ENCODE measurements around the gene SDR9C7. TPM values are rescaled to one million over a fixed set of nuclear protein-coding genes. Genes with fewer than 3 reads are reported as not detected.
"Not testable (repeated sequence)": the region's sequence is repeated elsewhere in the genome, so short reads cannot be mapped to it uniquely, and the experiment has no call there.

Gene SDR9C7
- total RNA-seq, 1 experiment from 2014 or later, result not detected

DNA sequence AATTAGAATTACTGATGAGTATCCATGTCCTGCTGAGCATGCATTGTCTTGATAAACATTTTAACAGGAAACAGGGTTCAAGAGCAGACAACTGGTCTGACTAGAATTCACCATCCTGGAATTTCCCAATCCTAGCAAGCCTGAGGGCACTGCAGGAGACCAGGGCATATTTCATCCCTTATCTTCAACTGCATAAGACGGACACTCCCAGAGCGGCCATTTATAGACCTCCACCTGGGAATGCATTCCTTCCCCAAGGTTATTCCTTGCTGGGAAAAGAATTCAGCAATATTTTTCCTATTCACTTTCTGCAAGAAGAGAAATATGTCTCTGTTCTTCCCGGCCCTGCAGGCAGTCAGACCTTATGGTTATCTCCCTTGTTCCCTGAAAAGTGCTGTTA, 51.8 kb downstream of the SDR9C7 start:
- H3K4me1 ChIP-seq (ENCODE audit: control insufficient read depth in 1 of 2, insufficient read depth in 2 of 2, low read length in 2 of 2); RAD21 ChIA-PET (ENCODE audit: low non-redundant PET in 1 of 2, low total read pairs in 2 of 2, uncharacterized antibody in 2 of 2, unreplicated experiment in 2 of 2); CTCF ChIA-PET; H4K20me1 ChIP-seq (ENCODE audit: insufficient read depth); POLR2A ChIA-PET; DNase-seq (ENCODE audit: low read depth, low spot score); H3K4me3 ChIP-seq (replicated peaks in 1 of 2; ENCODE audit: low read depth in 1 of 2, low read length in 2 of 2); ATAC-seq; H3K27ac ChIP-seq (ENCODE audit: low read depth, low read length); H3K9ac ChIP-seq (ENCODE audit: low read length); H2AFZ ChIP-seq (ENCODE audit: low read depth, low read length, poor library complexity, severe bottlenecking); H3K4me2 ChIP-seq (ENCODE audit: low read length); H3K9me3 ChIP-seq (ENCODE audit: control insufficient read depth in 1 of 2, insufficient read depth in 1 of 2, low read depth in 1 of 2, low read length in 2 of 2); H3K9me2 ChIP-seq (ENCODE audit: insufficient read depth); BruUV-seq (replicated peaks); H3K79me2 ChIP-seq (ENCODE audit: insufficient read depth, low read length); intact Hi-C loops (cut with micrococcal nuclease); H3K36me3 ChIP-seq (ENCODE audit: control insufficient read depth in 1 of 2, insufficient read depth in 2 of 2, low read length in 2 of 2); H3K27me3 ChIP-seq (ENCODE audit: insufficient read depth, low read length): not testable (repeated sequence)
- TF ChIP-seq CBX3 (IDR thresholded peaks at IDR 0.05; ENCODE audit: low read depth), result peak; percentile 44; the same call in 1 of the 2 replicates

DNA sequence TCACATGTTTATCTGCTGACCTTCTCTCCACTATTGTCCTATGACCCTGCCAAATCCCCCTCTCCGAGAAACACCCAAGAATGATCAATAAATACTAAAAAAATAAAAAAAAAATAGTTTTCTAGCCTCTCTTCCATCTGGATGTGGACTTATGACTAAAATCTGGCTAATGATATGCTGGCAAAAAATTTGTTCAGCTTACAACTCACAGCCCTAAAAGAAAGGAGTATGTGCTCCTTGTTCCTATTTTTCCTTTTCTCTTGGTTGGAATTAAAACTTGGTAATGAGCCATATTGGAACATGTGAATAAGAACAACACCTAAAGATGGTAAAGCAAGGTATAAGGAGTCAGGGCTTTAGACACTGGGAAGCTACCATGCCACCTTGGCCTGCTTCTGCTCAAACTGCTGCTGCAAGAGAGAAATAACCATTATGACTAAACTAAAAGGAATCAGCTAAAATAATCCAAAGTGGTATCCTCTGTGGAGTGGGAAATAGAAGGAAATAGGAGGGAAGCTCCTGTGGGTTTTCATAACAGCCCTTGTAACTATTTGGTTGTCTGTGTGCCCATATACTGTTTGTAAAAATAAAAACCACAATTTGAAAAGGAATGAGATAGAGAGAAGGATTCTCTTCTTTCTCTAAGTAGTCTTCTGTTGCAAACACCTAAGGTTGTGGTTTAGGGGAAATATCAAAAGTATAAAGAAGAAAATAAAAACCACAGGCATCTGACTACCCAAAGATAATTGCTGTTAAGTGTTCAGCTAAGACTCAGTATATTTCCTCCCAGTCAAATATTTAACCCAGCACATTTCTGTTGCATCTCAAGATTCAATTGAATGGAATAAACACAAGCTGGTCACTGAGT, 53.8 kb downstream of the SDR9C7 start:
- BruUV-seq (replicated peaks), result no TSS peak
- Histone ChIP-seq H3K4me3 (replicated peaks in 1 of 2; ENCODE audit: low read depth in 1 of 2, low read length in 2 of 2) (no peak overlapping the region), H3K9me2 (ENCODE audit: insufficient read depth) (no peaks in the 10 kb centered on the region), H3K9ac (ENCODE audit: low read length) (no peak overlapping the region), H3K9me3 (ENCODE audit: control insufficient read depth in 1 of 2, insufficient read depth in 1 of 2, low read depth in 1 of 2, low read length in 2 of 2) (0 out of 4 replicates have a peak, but pooled peaks cover 0 to 2% of the 10 kb centered on the region in 2 experiments), H2AFZ (ENCODE audit: low read depth, low read length, poor library complexity, severe bottlenecking) (no peak overlapping the region), H3K4me2 (ENCODE audit: low read length) (no peak overlapping the region), H3K27ac (ENCODE audit: low read depth, low read length) (no peak overlapping the region), H3K36me3 (ENCODE audit: control insufficient read depth in 1 of 2, insufficient read depth in 2 of 2, low read length in 2 of 2) (no peaks in the 10 kb centered on the region), H3K4me1 (ENCODE audit: control insufficient read depth in 1 of 2, insufficient read depth in 2 of 2, low read length in 2 of 2) (no peaks in the 10 kb centered on the region), H3K79me2 (ENCODE audit: insufficient read depth, low read length) (no peaks in the 10 kb centered on the region), H3K27me3 (ENCODE audit: insufficient read depth, low read length) (no peaks in the 10 kb centered on the region), H4K20me1 (ENCODE audit: insufficient read depth) (no peaks in the 10 kb centered on the region)
- DNase-seq (ENCODE audit: low read depth, low spot score) (no peak), ATAC-seq (no peak)
- TF ChIP-seq RAD21 (IDR thresholded peaks at IDR 0.05; ENCODE audit: low read depth) (no peak), POLR2AphosphoS5 (IDR thresholded peaks at IDR 0.05; ENCODE audit: low read depth, low read length) (no peak), POLR2A (IDR thresholded peaks at IDR 0.05; ENCODE audit: borderline replicate concordance, extremely low read depth, insufficient read depth, insufficient read length) (no peak)
- TF ChIP-seq, protein P1, sequence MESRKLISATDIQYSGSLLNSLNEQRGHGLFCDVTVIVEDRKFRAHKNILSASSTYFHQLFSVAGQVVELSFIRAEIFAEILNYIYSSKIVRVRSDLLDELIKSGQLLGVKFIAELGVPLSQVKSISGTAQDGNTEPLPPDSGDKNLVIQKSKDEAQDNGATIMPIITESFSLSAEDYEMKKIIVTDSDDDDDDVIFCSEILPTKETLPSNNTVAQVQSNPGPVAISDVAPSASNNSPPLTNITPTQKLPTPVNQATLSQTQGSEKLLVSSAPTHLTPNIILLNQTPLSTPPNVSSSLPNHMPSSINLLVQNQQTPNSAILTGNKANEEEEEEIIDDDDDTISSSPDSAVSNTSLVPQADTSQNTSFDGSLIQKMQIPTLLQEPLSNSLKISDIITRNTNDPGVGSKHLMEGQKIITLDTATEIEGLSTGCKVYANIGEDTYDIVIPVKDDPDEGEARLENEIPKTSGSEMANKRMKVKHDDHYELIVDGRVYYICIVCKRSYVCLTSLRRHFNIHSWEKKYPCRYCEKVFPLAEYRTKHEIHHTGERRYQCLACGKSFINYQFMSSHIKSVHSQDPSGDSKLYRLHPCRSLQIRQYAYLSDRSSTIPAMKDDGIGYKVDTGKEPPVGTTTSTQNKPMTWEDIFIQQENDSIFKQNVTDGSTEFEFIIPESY (IDR thresholded peaks at IDR 0.05; ENCODE audit: extremely low read depth, insufficient replicate concordance, low read length), result no peak
- TF ChIP-seq, protein P2, sequence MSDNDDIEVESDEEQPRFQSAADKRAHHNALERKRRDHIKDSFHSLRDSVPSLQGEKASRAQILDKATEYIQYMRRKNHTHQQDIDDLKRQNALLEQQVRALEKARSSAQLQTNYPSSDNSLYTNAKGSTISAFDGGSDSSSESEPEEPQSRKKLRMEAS (IDR thresholded peaks at IDR 0.05), result no peak
- ChIA-PET RAD21 (ENCODE audit: low non-redundant PET in 1 of 2, low total read pairs in 2 of 2, uncharacterized antibody in 2 of 2, unreplicated experiment in 2 of 2) (no interaction called here), CTCF (no interaction called here), POLR2A (no interaction called here)
- intact Hi-C loops (cut with micrococcal nuclease), result no loop called here

DNA sequence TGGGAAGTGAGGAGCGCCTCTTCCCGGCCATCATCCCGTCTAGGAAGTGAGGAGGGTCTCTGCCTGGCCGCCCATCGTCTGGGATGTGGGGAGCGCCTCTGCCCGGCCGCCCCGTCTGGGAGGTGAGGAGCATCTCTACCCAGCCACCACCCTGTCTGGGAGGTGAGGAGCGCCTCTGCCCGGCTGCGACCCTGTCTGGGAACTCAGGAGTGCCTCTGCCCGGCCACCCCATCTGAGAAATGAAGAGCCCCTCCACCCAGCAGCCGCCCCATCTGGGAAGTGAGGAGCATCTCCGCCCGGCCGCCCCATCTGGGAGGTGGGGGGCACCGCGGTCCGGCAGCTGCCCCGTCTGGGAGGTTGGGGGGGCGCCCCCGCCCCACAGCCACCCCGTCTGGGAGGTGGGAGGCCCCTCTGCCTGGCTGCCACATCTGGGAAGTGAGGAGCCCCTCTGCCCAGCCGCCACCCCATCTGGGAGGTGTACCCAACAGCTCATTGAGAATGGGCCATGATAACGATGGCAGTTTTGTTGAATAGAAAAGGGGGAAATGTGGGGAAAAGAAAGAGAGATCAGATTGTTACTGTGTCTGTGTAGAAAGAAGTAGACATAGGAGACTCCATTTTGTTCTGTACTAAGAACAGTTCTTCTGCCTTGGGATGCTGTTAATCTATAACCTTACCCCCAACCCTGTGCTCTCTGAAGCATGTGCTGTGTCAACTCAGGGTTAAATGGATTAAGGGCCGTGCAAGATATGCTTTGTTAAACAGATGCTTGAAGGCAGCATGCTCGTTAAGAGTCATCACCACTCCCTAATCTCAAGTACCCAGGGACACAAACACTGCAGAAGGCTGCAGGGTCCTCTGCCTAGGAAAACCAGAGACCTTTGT, 54.7 kb downstream of the SDR9C7 start:
- H3K4me1 ChIP-seq (ENCODE audit: control insufficient read depth in 1 of 2, insufficient read depth in 2 of 2, low read length in 2 of 2); H3K4me2 ChIP-seq (ENCODE audit: low read length); RAD21 ChIA-PET (ENCODE audit: low non-redundant PET in 1 of 2, low total read pairs in 2 of 2, uncharacterized antibody in 2 of 2, unreplicated experiment in 2 of 2); H3K9me3 ChIP-seq (ENCODE audit: control insufficient read depth in 1 of 2, insufficient read depth in 1 of 2, low read depth in 1 of 2, low read length in 2 of 2); H3K36me3 ChIP-seq (ENCODE audit: control insufficient read depth in 1 of 2, insufficient read depth in 2 of 2, low read length in 2 of 2); POLR2A ChIA-PET; H3K9me2 ChIP-seq (ENCODE audit: insufficient read depth); BruUV-seq (replicated peaks); H2AFZ ChIP-seq (ENCODE audit: low read depth, low read length, poor library complexity, severe bottlenecking); intact Hi-C loops (cut with micrococcal nuclease); ATAC-seq; CTCF ChIA-PET; H4K20me1 ChIP-seq (ENCODE audit: insufficient read depth); H3K27me3 ChIP-seq (ENCODE audit: insufficient read depth, low read length); H3K27ac ChIP-seq (ENCODE audit: low read depth, low read length); H3K79me2 ChIP-seq (ENCODE audit: insufficient read depth, low read length); DNase-seq (ENCODE audit: low read depth, low spot score); H3K4me3 ChIP-seq (replicated peaks in 1 of 2; ENCODE audit: low read depth in 1 of 2, low read length in 2 of 2); H3K9ac ChIP-seq (ENCODE audit: low read length): not testable (repeated sequence)
